Middle frontal gyrus (tissue), 1 donor: ENCODE results near the gene STIM1.

Experiments used
- DNase-seq: peaks from one replicate; pipeline ENCODE4 v3.0.0-alpha.2; 2015; ENCODE audit warnings: low spot score; ENCODE audit errors: extremely low spot score

STIM1 gene

DNA sequence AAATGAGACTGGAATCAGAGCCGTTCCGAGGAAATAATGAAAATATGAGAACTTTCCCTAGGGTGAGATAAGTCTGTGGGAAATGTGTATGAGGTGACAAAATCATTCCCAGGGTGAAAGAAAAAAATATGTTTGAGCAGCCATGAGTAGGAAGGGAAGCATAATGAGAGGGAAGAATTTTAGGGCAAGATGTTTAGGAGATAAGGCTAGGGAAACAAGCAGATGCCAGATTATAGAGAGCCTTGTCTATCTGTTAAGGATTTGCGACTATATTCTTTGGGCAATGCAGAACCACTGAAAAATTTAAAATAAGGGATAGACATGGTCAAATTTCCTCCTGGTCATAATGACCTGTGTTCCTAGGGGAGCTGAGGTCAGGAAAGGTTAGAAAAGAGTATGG is 54.4 kb downstream of the STIM1 start:
- no peak for DNase-seq

DNA sequence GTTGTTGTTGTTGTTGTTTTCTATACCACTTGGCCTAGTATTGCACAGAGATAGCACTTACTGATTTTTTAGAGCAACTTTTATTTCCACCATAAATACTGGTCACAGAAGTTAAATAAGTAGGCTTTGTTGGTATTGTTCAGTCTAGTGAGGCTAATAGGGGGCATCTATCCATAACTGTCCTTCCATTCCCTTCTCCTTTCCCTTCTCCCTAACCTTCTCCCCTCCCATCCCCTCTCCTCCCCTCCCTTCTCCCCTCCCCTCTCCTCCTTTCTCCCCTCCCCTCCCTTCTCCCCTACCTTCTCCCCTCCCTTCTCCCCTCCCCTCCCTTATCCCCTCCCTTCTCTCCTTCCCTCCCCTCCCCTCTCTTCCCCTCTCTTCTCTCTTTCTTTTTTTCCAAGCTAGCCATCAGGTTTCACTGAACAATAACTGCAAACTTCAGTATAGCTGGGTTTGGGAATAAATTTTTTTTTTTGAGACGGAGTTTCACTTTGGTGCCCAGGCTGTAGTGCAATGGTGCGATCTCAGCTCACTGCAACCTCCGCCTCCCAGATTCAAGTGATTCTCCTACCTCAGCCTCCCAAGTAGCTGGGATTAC is 56.5 kb downstream of the STIM1 start:
- no peak for DNase-seq

GRCh38 chr11:3913921-3914320 is 58.5 kb downstream of the STIM1 start:
- no peak for DNase-seq

GRCh38 chr11:3914805-3915204 is 59.3 kb downstream of the STIM1 start:
- no peak for DNase-seq

DNA sequence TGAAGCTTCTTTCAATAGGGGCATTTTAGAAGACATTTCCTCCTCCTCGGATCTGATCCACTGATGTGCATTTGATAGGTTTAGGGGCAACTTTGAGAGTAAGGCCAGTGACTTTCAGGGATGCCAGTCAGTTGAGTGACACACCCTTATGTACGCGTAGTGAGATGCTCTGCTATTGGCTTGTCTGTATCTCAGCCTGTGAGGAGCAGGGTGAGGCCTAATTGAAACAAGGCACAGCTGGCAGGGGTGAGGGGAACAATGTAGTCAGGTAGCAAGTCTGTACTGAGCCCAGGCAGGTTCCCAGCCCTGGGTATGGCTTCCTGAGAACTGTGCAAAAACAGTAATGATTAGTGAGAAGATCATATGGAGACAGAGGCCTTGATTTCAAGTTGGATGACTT is 61.5 kb downstream of the STIM1 start:
- DNase-seq = no peak

DNA sequence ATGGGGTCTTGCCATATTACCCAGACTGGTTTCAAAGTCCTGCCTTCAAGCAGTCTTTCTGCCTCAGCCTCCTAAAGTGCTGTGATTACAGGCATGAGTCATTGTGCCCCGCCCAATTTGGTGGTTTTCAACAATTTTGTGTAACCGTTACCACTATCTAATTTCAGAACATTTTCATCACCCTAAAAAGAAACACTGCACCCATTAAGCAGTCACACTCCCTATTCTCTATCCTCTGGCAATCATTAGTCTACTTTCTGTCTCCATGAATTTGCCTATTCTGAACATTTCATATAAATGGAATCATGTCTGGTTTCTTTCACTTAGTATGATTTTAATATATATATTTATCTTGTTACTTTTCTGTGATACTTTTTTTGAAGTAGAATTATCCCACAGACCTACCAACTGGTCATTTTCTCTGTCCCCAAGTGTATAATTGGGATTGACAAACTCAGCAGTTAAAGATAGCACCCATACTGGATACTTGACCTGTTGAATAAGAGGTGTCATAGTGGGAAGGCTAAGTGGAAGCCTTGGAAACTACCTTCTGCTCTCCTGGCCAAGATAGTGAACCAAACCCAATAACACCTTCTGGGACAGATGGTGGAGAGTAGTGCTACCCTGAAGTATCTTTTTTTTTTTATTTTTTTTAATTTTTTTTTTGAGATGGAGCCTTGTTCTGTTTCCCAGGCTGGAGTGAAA is 64.8 kb downstream of the STIM1 start:
- DNase-seq = no peak

DNA sequence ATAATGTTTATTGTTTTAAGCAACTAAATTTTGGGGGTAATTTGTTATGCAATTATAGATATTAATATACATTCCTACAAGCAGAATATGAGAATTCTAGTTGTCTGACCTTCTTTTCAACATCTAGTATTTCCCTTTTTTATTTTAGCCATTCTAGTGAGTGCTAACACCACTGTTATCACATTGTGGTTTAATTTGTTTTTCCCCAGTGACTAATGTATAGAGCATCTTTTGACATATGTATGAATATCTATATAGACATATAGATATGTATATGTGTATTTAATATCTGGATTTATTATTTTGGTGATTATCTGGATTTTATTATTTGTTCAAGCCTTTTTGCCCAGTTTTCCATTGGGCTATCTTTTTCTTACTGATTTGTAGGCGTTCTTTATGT is 66.6 kb downstream of the STIM1 start:
- DNase-seq = no peak

GRCh38 chr11:3925513-3925912 is 70.0 kb downstream of the STIM1 start:
- no peak for DNase-seq

GRCh38 chr11:3926458-3927095 is 71.1 kb downstream of the STIM1 start:
- DNase-seq = no peak

DNA sequence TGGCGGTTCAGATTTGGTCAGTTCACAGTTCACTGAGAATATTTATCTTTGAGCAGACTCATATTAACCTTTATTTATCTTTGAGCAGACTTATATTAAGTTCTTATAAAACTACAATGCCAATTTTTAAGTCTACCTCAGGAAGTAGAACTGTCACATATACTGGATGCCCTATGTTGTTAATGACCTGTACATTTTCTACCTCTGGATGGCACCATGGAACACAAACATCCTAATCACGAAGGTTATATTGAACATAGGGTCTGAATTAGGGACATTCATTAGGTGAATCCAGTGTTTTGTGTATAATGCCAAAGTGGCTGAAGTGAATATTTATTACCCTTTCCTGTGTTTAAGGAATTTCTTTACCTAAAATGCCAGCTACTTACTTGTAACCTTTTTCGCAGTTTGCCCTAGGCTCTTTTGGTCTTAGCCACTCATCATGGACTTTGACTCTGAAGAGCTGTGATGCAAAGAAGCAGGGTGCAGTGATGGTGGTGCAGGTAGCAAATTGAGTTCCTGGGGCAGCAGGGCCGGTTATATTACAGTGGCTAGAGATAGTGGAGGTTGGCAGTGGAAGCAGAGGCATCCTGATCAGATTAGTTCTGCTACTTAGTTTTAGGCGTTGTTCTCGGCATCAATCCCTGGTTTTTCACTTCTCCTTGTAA is 71.8 kb downstream of the STIM1 start:
- DNase-seq = no peak

GRCh38 chr11:3929232-3929631 is 73.8 kb downstream of the STIM1 start:
- no peak for DNase-seq

DNA sequence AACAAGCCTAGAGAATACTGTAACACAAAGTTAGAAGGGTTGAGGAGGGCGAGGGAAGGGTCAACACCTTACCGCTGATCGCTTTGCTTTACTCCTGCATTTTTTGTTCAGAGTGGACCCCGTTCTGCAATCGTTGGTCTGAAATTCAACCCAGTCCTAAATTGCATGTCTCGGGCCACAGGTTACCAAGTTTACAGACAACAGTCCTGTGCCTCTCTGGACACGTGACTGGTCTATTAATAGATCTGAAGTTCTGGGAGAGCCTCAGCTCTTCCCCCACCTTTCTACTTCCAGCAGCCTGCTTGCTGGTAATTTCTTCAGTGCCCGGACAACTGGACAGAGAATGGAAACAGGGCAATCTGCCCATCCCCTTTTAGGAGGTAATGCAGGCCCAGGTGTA is 74.2 kb downstream of the STIM1 start:
- DNase-seq = no peak

DNA sequence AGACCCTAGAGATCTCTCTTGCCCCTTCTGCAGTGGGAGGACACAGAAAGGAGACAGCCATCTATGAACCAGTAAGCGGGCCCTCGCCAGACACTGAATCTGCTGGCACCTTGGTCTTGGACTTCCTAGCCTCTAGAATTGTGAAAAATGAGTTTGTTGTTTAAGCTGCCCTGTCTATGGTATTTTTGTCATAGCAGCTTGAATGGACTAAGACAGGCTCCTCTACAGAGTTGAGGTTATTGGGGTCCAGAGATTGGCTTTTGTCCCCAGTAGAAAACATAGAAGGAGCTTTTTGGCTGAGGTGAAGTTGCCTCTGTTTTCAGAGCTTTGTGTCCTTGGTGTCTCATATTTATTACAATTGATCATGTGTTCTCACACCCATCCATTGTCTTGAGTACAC is 77.2 kb downstream of the STIM1 start:
- DNase-seq = no peak

- no peak for DNase-seq
These were observed 77.7 kb downstream of the STIM1 start for GRCh38 chr11:3933165-3933628.

- DNase-seq = no peak
These were observed 79.2 kb downstream of the STIM1 start for GRCh38 chr11:3934658-3935057.

- no peak for DNase-seq
These were observed 81.1 kb downstream of the STIM1 start for GRCh38 chr11:3936517-3936916.

- no peak for DNase-seq
These were observed 83.7 kb downstream of the STIM1 start for GRCh38 chr11:3939211-3939610.

GRCh38 chr11:3939651-3940190 is 84.3 kb downstream of the STIM1 start:
- DNase-seq = no peak

DNA sequence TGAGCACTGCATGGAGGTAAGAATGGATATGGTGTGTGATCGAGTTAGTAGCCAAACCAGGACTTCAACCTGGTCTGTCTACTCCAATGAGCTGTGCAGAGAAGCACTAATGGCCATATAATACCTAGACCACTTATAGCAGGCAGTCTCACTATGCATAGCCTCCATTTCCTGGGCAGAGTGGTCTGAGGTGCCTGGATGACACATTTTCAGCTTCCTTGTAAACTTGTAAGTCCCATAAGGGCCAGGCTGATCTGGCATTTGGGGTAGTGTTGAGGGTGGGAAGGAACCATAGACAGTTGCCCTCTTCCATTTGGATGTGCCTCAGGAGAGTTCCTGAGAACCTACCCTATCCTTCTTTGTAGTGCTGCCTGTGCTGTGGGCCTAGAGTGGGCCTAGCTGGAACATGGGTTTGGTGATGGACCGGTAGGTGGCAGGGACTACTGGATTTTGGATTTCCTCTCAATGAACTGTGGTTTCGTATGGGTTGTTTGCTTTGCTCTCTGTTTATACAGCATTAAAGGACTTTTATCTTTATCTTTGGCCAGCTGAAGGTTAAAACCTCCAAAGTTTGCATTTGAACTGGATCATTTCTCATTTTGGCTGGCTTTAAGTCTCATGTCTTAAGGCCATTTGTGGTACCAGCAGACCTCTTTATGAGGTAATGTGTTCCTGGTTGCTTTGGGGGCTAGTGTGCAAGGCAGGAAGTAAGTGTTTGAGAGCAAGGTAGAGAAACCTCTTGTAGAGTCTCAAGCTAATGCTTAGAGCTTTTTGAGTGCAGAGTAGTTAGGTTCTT is 86.9 kb downstream of the STIM1 start:
- DNase-seq = no peak

- DNase-seq = no peak
These were observed 87.6 kb downstream of the STIM1 start for GRCh38 chr11:3942956-3943497.

GRCh38 chr11:3944198-3944597 is 88.7 kb downstream of the STIM1 start:
- DNase-seq = no peak
